8988T (cell line): ENCODE results near the gene STARD9.
"Not testable (repeated sequence)": the region's sequence is repeated elsewhere in the genome, so short reads cannot be mapped to it uniquely, and the experiment has no call there.

Experiments used
- DNase-seq: peaks from one replicate; pipeline ENCODE4 v3.0.0; 2011

Gene STARD9

DNA sequence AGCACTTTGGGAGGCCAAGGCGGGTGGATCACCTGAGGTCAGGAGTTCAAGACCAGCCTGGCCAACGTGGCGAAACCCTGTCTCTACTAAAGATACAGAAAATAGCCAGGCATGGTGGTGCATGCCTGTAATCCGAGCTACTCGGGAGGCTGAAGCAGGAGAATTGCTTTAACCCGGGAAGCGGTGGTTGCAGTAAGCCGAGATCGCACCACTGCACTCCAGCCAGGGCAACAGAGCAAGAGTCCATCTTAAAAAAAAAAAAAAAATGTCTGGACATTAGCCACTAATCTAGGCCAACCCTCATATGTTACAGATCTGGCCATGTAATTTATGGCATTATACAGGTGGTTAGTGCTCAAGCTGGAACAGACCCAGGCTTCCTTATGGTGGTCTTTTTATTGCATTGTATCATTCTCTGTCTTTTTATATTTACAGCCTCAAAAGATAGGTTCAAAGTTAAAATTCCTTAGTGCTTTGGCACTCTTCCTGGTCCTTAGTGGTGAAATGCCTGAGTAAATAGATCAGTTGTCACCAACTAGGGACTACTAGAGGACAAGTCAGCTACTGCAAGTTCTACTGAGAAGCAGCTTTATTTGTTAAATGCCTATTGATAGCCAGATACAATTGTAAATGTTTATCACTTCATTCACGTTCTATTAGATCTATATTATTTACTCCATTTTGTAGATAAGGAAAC, 16.0 kb downstream of the STARD9 start:
- no peak for DNase-seq

GRCh38 chr15:42592716-42593115, 17.3 kb downstream of the STARD9 start:
- no peak for DNase-seq

GRCh38 chr15:42593143-42593542, 17.7 kb downstream of the STARD9 start:
- no peak for DNase-seq

DNA sequence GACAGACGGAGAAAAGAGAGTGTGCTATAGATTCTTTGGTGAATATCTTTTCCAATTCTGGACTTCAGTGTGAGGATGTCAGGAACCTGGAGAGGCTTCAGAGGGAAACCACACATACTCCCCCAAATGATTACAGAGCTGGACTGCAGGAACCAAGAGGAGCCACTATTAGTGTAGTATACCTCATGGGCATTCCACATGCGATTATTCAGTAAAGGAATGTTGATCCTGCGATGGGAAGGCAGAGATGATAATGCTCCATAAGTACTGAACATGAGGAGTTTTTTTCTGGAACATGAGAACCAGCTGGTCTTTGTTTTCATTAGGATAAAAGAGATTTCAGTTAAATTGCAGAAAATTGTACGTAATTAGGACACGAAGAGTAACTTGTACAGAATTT, 18.7 kb downstream of the STARD9 start:
- no peak for DNase-seq

GRCh38 chr15:42595626-42596240, 20.3 kb downstream of the STARD9 start:
- no peak for DNase-seq

DNA sequence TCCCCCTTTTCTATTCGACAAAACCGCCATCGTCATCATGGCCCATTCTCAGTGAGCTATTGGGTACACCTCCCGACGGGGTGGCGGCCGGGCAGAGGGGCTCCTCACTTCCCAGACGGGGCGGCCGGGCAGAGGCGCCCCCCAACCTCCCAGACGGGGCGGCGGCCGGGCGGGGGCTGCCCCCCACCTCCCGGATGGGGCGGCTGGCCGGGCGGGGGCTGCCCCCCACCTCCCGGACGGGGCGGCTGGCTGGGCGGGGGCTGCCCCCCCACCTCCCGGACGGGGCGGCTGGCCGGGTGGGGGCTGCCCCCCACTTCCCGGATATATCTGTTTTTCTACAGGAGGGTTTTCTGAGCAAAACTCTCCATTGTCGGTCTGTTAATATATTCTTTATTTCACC, 25.9 kb downstream of the STARD9 start:
- DNase-seq: not testable (repeated sequence)

- DNase-seq: no peak
Measured at GRCh38 chr15:42602501-42602900, 27.1 kb downstream of the STARD9 start.

GRCh38 chr15:42603978-42604377, 28.6 kb downstream of the STARD9 start:
- no peak for DNase-seq

DNA sequence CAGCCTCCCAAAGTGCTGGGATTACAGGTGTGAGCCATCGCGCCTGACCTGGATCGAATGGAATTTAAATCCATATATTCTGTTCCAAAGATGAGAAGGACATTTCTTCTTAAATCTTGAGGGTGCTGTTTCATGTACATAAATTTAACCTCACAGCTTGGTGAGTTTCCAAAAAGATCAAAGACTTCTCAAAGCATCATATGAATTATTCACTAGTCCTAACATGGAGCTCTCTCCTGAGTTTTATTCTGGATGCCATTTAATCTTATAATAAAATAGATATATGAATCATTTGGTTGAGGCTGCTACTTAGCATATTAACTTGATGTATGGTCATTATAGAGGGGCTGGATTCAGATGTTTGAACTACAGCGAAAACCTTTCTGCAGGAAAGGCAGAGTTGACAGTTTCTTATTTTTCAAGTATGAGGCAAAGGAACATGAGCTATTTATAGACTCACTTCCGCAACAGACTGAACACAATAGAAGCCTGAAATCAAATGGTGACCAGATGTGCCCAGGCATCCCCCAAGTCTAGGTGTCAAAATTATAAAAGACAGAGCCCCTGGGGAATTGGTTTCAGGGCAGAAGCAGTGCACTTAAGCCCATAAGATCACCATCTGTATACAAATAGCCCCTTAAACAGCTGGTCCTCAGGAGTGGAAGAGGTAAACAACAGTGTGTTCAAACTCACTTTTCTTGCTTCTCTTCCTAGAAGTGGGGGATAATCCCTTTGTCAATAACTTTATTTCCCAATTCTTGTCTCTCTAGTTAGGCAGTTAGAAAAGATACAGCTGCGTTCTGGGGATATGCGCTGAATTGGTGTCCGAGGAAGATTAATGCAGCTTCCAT, 29.7 kb downstream of the STARD9 start:
- DNase-seq: no peak

DNA sequence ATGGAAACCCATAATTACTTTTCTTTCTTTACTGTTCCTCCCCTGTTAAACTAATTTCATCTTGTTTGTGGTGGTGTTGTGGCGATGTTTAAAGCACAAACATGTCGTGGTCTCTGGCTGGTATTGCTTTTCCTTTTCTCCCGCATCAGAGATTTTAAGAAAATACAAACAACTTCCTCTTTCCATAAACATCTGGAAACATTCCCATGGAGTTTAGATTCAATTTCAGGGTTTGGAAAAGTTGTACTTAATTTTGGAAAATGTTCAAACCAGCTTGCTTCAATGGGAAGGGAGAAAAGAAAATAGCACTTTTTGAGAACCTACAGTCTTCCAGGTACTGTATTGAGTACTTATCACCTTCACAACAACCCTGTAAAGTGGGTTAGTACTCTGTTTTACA, 30.4 kb downstream of the STARD9 start:
- DNase-seq: no peak

GRCh38 chr15:42608110-42608531, 32.7 kb downstream of the STARD9 start:
- DNase-seq: no peak

- no peak for DNase-seq
Measured at GRCh38 chr15:42608752-42609488, 33.5 kb downstream of the STARD9 start.

DNA sequence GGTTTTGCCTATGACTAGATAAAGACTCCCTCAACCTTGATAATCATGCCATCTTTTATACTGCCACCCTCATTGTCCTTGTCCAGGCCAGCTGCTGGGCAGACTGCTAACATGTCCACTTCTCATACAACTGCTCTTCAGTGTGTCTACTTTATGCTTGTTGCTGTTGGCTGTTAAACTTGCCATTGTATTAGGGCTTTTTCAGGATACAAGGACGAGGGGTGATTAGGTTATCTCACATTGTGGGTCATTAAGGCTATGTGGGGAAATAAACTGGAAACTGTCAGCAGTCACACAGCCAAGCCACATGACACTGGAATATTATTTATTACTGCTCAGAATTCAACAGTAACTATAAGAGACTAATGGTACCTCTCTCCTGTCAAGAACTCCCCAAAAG, 36.1 kb downstream of the STARD9 start:
- DNase-seq: no peak

DNA sequence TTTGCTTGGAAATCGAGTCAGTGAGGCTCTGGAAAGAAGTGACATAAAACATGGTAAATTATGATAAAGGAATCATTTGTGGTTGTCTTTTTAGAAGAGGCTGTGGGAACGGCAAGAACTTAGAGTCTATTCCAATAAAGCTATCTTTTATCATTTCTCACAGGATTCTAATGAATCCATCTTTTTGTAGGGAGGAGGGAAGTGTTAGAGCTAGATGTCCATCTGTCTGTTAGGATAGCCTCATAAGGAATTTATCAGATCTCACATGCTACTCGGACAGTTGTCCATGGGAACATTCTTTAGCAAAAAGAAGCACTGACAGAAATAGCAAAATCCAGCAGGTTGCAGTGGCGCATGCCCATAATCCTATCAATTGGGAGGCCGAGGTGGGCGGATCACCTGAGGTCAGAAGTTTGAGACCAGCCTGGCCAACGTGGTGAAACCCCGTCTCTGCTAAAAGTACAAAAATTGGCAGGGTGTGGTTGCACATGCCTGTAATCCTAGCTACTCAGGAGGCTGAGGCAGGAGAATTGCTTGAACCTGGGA, 37.0 kb downstream of the STARD9 start:
- DNase-seq: no peak

GRCh38 chr15:42616107-42616506, 40.7 kb downstream of the STARD9 start:
- no peak for DNase-seq

DNA sequence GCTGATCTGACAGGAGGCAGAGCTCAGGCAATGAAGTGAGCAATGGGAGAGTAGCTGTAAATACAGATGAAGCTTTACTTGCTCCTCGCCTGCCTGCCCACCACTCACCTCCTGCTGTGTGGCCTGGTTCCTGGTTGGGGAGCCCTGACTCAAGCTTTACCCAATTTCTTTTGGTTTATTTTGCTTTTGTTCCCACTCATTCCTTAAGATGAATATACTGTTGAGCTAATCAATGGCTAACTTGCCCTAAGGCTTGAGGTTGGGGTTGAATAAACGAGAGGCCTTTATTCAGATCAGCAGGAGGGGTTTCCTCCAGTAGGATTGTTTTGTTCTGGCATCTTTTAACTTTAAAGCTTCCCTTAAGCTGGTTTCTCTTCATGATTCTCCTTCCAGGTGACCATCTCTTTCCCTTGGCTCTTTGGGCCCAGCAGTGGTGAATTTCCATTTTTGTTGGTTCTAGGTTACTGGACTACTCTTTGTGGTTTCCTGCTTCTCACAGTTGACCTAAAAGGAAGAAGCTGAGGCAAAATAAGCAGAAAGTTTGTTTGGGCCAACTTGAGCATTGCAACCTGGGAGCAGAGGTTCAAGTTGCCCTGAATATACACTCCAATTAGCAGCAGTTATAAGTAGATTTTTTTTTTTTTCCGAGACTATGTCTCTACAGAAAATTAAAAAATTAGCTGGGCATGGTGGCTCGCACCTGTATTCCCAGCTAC, 44.4 kb downstream of the STARD9 start:
- DNase-seq: no peak

- DNase-seq: no peak
Measured at GRCh38 chr15:42621386-42621785, 46.0 kb downstream of the STARD9 start.

GRCh38 chr15:42621996-42622925, 46.9 kb downstream of the STARD9 start:
- DNase-seq: no peak

GRCh38 chr15:42623951-42624350, 48.5 kb downstream of the STARD9 start:
- no peak for DNase-seq

GRCh38 chr15:42627485-42627884, 52.1 kb downstream of the STARD9 start:
- no peak for DNase-seq

DNA sequence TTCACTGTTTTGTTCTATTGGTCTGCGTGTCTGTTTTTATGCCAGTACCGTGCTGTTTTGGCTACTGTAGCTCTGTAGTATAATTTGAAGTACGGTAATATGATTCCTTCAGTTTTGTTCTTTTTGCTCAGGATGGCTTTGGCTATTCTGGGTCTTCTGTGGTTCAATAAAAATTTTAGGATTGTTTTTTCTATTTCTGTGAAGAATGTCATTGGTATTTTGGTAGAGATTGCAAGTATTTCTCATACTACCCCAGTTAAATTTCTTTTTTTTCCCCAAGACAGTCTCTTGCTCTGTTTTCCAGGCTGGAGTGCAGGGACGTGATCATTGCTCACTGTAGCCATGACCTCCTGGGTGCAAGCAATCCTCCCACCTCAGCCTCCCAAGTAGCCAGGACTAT, 53.4 kb downstream of the STARD9 start:
- no peak for DNase-seq
